ENCODE measurements around the gene MAD1L1. TPM values are rescaled to one million over a fixed set of nuclear protein-coding genes. Genes with fewer than 3 reads are reported as not detected.

The MAD1L1 gene
- total and polyA plus RNA-seq, 2 of the 8 experiments (the other 6 are each of a cell fraction or from before 2014, with no cell fraction given), result 40.4 to 44.6 TPM

DNA sequence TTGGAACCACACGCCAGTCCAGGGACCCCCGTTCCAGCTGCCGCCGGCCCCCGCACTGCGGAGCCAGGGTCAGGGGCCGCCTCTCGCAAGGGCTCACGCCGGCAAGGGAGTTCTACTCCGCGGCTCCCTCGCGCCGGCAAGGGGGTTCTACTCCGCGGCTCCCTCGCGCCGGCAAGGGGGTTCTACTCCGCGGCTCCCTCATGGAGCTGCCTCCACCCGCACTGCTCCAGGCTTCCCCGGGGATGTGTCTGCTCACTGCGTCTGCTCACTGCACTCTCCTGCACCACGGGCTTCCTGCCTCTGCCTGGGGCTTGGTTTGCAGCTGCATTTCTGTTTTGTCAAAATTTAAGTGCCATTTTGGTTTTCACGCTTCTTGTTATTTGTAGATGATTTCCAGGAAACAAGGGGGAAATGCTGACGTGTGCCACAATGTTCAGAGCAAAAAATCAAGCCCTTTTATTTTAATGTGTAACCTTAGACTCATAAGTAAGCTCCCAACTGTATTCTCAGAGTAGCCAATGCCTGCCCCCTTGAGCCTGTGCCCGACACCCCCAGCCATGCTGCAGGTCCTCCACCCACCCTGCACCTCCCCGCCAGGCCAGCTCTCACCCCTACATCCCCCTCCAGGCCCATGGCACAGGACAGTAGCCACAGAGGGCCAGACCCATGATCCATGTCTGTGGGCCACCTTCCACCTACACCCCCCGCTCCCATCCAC is 246.2 kb downstream of the MAD1L1 start (continued):
- TF ChIP-seq PHF8 (conservative IDR thresholded peaks at IDR 0.05; ENCODE audit: low read depth, low read length) (no peak), BACH1 (IDR thresholded peaks at IDR 0.05; ENCODE audit: low read length) (no peak), KDM5A (IDR thresholded peaks at IDR 0.05; ENCODE audit: low read length) (no peak), CEBPB (IDR thresholded peaks at IDR 0.05; ENCODE audit: low read depth, low read length) (no peak)
